Activated CD8-positive, alpha-beta T cell treated with anti-CD3 and anti-CD28 coated beads for 36 hours (primary cell): ENCODE measurements around the gene SPINK2. TPM values are rescaled to one million over a fixed set of nuclear protein-coding genes. Genes with fewer than 3 reads are reported as not detected.
A peak's percentile ranks its signal among the peaks of the same experiment; 100 is the strongest.

Experiments used
- ATAC-seq: fragments of 200-7000 bp; cut with Tn5 transposase; one replicate; pipeline ENCODE4 v1.10.0; 2021; ENCODE audit warnings: mild to moderate bottlenecking, moderate library complexity
- CTCF ChIA-PET: fragments of 350-600 bp; sonication (Branson Sonifier 250); formaldehyde crosslinking; loops from one replicate; lab custom pipeline; 2021; ENCODE audit warnings: antibody characterized with exemption; lab: Charles Lee
- POLR2A ChIA-PET: fragments of 350-600 bp; sonication (Branson Sonifier 250); formaldehyde crosslinking; loops from one replicate; lab custom pipeline; 2021; ENCODE audit warnings: antibody characterized with exemption; lab: Charles Lee
- DNase-seq: peaks from one replicate; pipeline ENCODE4 v3.0.0-alpha.2; 2020
- H3K27ac Mint-ChIP-seq: one replicate; pipeline ENCODE4 v1.8.0; 2021; ENCODE audit warnings: mild to moderate bottlenecking, mixed read lengths
- H3K27me3 Mint-ChIP-seq: one replicate; pipeline ENCODE4 v1.8.0; 2021; ENCODE audit warnings: mixed read lengths
- H3K36me3 Mint-ChIP-seq: one replicate; pipeline ENCODE4 v1.8.0; 2021; ENCODE audit warnings: low read depth, mixed read lengths
- H3K4me1 Mint-ChIP-seq: one replicate; pipeline ENCODE4 v1.8.0; 2021; ENCODE audit warnings: low read depth, mixed read lengths
- H3K4me3 Mint-ChIP-seq: one replicate; pipeline ENCODE4 v1.8.0; 2021; ENCODE audit warnings: mild to moderate bottlenecking, moderate library complexity, mixed read lengths
- H3K9me3 Mint-ChIP-seq: one replicate; pipeline ENCODE4 v1.8.0; 2021; ENCODE audit warnings: mixed read lengths
- CTCF ChIP-seq: fragments of 200-600 bp; IDR thresholded peaks from one replicate; pipeline ENCODE4 v1.8.0; 2022; ENCODE audit warnings: antibody characterized with exemption, mild to moderate bottlenecking
- intact Hi-C: fragments of 100-400 bp; cut with micrococcal nuclease; formaldehyde crosslinking; loops from one replicate; pipeline ENCODE4 v1.10.0; 2022
- total RNA-seq, 2 experiments: library from RNA; stranded (reverse); gene quantifications; one replicate each; pipeline ENCODE4 v1.2.3, GENCODE V29; 2021

SPINK2 gene
- total RNA-seq, 2 experiments from 2014 or later: 0.81 TPM; not detected in 1

GRCh38 chr4:56804551-56804950 lies 16.9 kb downstream of the SPINK2 start:
- TF ChIP-seq CTCF: no peak
- ChIA-PET CTCF (interaction anchor here (1.0 to 2.1 kb wide), 6 partner anchors 15 to 379 kb away, joined by 3 to 8 read pairs (median 3); no protein-coding TSS in a partner anchor), POLR2A (interaction anchor here (1.0 to 1.4 kb wide), 2 partner anchors 14 to 55 kb away, joined by 3 to 5 read pairs; no protein-coding TSS in a partner anchor)
- H3K36me3 Mint-ChIP-seq: no peaks in the 10 kb centered on the region
- ATAC-seq (no peak), DNase-seq (no peak)
- H3K27me3 Mint-ChIP-seq: no peaks in the 10 kb centered on the region
- intact Hi-C loops: loop anchor here (5.0 to 10.0 kb wide), 2 partner anchors 147 to 230 kb away; no protein-coding TSS in a partner anchor
- H3K27ac Mint-ChIP-seq: no peak overlapping the region
- peaks cover 32% of the 10 kb centered on the region for H3K4me1 Mint-ChIP-seq
- H3K4me3 Mint-ChIP-seq: no peak overlapping the region
- H3K9me3 Mint-ChIP-seq: no peaks in the 10 kb centered on the region

GRCh38 chr4:56803471-56803870 lies 18.0 kb downstream of the SPINK2 start:
- no peaks in the 10 kb centered on the region for H3K36me3 Mint-ChIP-seq
- no peak for TF ChIP-seq CTCF
- peaks cover 35% of the 10 kb centered on the region for H3K4me1 Mint-ChIP-seq
- CTCF ChIA-PET: interaction anchor here (0.8 to 2.1 kb wide), 8 partner anchors 11 to 287 kb away, joined by 3 to 10 read pairs (median 3); no protein-coding TSS in a partner anchor
- peak overlapping the region; percentile 16 for H3K27ac Mint-ChIP-seq
- POLR2A ChIA-PET: interaction anchor here (0.7 kb wide), 1 partner anchor 63 kb away, joined by 4 read pairs; no protein-coding TSS in a partner anchor
- no peaks in the 10 kb centered on the region for H3K9me3 Mint-ChIP-seq
- DNase-seq (peak; percentile 21), ATAC-seq (peak; percentile 41)
- no peaks in the 10 kb centered on the region for H3K27me3 Mint-ChIP-seq
- no peak overlapping the region for H3K4me3 Mint-ChIP-seq
- intact Hi-C loops: loop anchor here (5.0 to 10.0 kb wide), 2 partner anchors 146 to 229 kb away; no protein-coding TSS in a partner anchor

- Mint-ChIP-seq H3K36me3 (no peaks in the 10 kb centered on the region), H3K9me3 (no peaks in the 10 kb centered on the region), H3K27me3 (no peaks in the 10 kb centered on the region), H3K4me3 (peak overlapping the region; percentile 87), H3K4me1 (peaks cover 28% of the 10 kb centered on the region), H3K27ac (peak overlapping the region; percentile 72)
- ChIA-PET CTCF (interaction anchor here (0.6 to 6.2 kb wide), 28 partner anchors 10 to 376 kb away, joined by 3 to 58 read pairs (median 4); a partner anchor contains a TSS), POLR2A (interaction anchor here (0.7 kb wide), 1 partner anchor 316 kb away, joined by 3 read pairs; no protein-coding TSS in a partner anchor)
- intact Hi-C loops: loop anchor here (2.0 to 10.0 kb wide), 4 partner anchors 37 to 225 kb away; partner anchors contain the start of gene HOPX
- peak; percentile 97 for ATAC-seq
- peak; percentile 85 for TF ChIP-seq CTCF
- peak; percentile 93 for DNase-seq
Measured at GRCh38 chr4:56799824-56800756, 21.4 kb downstream of the SPINK2 start.

- H3K4me3 Mint-ChIP-seq: peak overlapping the region; percentile 87
- DNase-seq (no peak), ATAC-seq (no peak)
- ChIA-PET POLR2A (interaction anchor here (0.6 kb wide), 1 partner anchor 148 kb away, joined by 3 read pairs; no protein-coding TSS in a partner anchor), CTCF (interaction anchor here (0.8 to 6.2 kb wide), 24 partner anchors 9 to 376 kb away, joined by 3 to 58 read pairs (median 5); a partner anchor contains a TSS)
- no peaks in the 10 kb centered on the region for H3K27me3 Mint-ChIP-seq
- peaks cover 22% of the 10 kb centered on the region for H3K4me1 Mint-ChIP-seq
- H3K36me3 Mint-ChIP-seq: no peaks in the 10 kb centered on the region
- TF ChIP-seq CTCF: no peak
- intact Hi-C loops: loop anchor here (10.0 kb wide), 1 partner anchor 114 kb away; the partner anchor contains the start of gene HOPX
- no peaks in the 10 kb centered on the region for H3K9me3 Mint-ChIP-seq
- no peak overlapping the region for H3K27ac Mint-ChIP-seq
Measured at GRCh38 chr4:56799161-56799759, 22.2 kb downstream of the SPINK2 start.
